Activated CD8-positive, alpha-beta memory T cell treated with anti-CD3 and anti-CD28 coated beads for 4 hours (primary cell): ENCODE measurements around the gene TASP1.
"Not testable (repeated sequence)": the region's sequence is repeated elsewhere in the genome, so short reads cannot be mapped to it uniquely, and the experiment has no call there.

Source experiments
- DNase-seq, 2 donors: peaks; one replicate each; pipeline ENCODE4 v3.0.0-alpha.2; 2020; ENCODE audit warnings: low read depth in 2 of 2

The TASP1 gene

GRCh38 chr20:13648291-13649228 is 9.8 kb upstream of the TASP1 start:
- DNase-seq, result no peak

DNA sequence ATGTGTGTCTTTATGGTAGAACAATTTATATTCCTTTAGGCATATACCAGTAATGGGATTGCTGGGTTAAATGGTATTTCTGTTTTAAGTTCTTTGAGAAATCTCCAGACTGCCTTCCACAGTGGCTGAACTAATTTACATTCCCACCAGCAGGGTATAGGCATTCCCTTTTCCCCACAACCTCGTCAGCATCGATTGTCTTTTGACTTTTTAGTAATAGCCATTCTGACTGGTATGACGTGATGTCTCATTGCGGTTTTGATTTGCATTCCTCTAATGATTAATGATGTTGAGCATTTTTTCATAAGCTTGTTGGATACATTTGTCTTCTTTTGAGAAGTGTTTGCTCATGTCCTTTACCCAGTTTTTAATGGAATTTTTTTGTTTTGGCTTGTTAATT is 5.3 kb upstream of the TASP1 start:
- DNase-seq, result no peak

DNA sequence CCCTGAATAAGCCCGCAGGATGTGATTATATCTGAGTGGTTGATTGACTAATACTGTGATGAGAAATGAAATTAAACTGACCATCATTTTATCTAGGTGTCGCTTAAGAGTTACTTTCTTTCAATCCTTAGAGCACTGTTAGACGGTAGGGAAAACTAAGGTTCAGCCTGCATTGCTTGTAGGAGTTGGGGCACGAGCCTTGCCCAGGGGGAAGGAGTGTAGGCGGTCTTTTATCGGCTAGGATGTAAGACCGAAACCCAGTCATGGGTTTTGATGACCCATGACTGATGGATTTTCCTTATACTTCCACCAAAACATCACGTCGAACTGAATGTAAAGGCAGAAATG is 392 bp upstream of the TASP1 start:
- DNase-seq, result no peak

DNA sequence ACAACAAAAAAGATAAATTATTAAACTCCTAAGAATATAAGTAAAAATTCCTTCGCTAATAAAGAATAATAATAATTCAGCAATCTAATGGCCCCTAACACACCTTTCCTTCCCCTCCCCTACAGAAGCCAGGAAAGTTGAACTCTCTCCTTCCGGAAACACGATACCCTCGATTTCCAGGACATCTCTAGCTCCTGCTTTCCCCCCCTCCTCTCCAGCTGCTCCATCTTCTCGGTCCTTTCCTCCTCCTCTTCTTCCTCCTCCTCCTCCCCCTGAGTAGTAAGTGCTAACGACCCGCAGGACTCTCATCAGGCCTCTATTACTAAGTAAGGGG is 603 bp downstream of the TASP1 start:
- DNase-seq, result no peak

DNA sequence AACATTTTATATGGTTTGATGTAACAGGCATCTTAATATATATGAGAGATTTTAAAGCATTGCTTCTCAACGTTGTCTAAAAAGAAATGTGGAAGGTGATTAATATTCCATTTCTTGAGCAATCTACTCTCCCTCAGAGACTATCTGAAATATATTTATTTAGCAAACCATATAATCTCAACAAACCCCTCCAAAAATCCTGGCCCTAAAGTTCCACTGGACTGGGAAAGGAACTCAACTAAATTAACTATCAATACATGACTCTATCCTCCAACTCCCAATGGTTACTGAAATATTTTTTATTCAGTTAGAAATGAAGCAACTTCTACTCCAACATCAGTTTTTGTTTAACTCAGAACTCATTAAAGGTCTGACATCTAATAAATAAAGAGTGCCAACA is 6.3 kb downstream of the TASP1 start:
- no peak for DNase-seq

GRCh38 chr20:13627525-13627924 is 11.2 kb downstream of the TASP1 start:
- not testable (repeated sequence) for DNase-seq

DNA sequence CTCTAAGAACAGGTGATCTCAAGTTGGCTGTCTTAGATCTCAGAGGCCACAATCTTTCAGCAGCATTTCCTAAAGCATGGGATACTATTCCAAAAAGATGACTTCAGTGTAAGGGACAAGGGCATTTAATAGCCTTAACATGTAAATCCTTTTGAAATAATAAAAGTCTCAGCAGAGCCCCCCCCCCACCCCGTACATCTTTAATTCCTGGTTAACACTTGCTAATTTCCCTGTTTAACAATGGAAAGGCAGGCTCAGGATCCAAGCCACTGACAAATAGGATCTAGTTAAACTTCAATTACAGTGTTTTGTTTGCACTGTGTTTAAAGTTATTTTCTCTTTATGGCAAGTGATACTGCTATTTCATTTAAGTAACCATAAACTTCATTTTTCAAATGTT is 12.0 kb downstream of the TASP1 start:
- no peak for DNase-seq

- DNase-seq, result no peak
These were observed 13.3 kb downstream of the TASP1 start for GRCh38 chr20:13625304-13625979.

DNA sequence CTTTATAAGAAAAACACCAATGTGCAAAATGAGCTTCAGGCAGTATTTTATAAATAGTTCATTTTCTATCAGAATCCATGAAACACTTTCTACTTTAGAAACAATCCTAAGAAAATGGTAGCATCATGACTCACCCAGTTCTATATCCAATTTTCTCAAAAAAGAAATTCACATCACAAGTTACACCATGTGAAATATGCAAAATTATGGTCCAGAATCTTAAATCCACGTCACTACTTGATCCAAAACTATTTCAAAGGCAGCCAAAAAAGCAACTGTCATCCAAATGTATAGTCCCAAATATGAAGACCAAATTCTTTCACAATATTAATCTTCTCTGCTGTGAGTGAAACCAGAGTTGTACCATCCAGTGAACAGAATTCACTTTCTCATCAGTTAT is 19.3 kb downstream of the TASP1 start:
- DNase-seq, result not testable (repeated sequence)

GRCh38 chr20:13618456-13618855 is 20.3 kb downstream of the TASP1 start:
- DNase-seq, result not testable (repeated sequence)

DNA sequence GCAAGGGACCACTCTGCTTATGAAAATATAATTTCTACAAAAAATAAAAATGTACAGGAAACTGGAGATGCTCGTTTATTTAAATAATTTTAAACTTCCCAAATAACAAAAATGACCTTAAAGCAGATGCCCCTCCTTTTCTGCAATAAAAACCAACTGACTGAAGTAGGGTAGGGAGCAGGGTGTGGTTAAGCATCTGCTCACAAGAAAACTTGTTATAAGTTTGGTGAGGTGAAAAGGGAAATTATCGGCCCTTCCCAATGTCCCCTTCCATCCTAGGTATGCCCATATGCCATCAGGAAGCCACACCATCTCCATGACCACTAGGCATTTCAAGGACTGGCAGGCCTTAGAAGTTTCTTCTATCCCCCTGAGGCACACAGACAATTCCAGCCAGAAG is 21.1 kb downstream of the TASP1 start:
- not testable (repeated sequence) for DNase-seq

DNA sequence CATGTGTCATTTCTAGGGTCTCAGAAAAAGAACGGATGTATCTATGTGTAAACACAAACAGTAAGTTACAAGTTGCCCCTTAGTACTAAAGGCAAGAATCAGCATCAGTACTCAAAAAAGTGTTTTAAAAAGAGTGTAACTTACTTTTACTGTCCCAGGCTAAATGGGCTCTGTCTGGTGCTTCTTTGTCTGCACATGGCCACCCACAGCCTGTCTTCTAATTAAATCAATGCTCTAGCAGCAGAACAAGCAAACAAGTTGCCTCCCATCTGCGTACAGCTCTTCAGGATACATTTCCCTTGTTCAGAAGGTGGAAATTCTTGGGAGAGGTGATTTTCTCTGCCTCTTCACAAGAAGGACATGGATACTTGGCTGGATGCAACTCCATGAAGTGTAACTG is 22.0 kb downstream of the TASP1 start:
- DNase-seq, result not testable (repeated sequence)

DNA sequence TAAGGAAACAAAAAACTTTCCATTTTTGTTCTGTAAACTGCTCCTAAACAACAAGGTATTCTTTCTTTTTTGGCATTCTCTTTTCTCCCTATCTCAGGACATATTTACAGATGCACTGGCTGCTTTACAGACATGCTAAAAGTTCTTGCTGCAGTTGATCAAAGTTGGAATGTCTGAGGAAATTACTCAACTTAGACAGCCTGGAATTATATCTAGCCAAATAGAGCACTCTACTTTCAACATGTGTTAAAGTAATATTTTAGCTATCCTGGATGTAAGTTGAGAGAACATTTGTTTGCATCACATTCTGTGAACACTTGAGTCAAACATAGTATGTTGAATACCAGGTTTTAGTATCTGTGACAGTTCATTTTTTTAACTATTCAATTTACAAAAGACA is 24.8 kb downstream of the TASP1 start:
- no peak for DNase-seq

DNA sequence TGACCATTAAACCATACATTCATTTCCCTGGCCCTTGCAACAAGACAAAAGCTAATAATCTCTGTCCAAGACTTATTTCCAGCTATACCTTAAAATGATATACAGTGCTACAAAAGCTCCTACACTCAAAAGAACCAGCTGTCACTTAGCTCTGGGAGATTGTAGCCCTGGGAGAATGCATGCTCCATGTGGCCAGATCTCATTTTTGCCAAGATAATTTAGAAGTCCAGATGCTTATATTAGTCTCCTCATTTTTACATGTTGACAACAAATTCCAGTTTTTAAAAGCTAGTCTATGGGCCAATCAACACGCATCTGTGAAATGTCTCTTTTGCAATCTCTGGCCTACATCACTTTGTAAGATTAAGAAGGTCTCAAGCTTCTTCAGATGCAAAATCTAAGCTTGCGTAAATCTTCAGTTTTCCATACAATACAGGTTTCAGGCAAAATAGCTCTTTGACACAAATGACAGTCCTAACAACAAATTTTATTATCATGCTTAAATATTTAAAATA is 27.1 kb downstream of the TASP1 start:
- no peak for DNase-seq

- no peak for DNase-seq
These were observed 28.5 kb downstream of the TASP1 start for GRCh38 chr20:13610184-13610583.

- no peak for DNase-seq
These were observed 30.7 kb downstream of the TASP1 start for GRCh38 chr20:13608066-13608465.

GRCh38 chr20:13593423-13593822 is 45.3 kb downstream of the TASP1 start:
- DNase-seq, result not testable (repeated sequence)

DNA sequence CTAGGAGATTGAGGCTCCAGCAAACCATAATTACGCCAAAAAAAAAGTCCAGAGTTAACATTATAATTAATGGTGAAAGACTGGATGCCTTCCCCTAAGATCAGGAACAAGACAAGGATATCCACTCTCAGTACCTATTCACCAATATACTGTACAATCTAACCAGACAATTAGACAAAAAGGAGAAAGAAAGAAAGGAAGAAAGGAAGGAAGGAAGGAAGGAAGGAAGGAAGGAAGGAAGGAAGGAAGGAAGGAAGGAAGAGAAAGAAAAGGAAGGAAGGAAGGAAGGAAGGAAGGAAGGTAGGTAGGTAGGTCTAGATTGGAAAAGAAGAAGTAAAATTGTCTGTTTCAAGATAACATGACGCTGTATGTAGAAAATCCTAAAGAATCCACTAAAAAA is 50.7 kb downstream of the TASP1 start:
- DNase-seq, result no peak

DNA sequence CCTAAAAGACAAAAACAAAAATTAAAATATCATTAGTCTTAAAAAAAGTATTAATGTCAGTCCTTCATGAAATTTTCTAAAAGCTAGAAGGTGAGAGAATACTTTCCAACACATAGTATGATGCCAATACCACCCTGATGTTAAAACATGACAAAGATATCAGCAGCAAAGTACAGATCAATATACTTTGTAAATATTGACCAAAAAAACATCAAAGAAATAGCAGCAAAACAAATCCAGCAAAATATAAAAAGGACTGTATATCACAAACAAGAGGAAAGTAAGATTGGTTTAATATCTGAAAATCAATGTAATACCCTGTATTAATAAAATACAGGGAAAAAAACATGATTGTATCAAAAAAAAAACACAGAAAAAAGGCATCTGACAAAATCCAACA is 51.4 kb downstream of the TASP1 start:
- no peak for DNase-seq

- no peak for DNase-seq
These were observed 52.6 kb downstream of the TASP1 start for GRCh38 chr20:13586133-13586532.

- no peak for DNase-seq
These were observed 57.3 kb downstream of the TASP1 start for GRCh38 chr20:13581451-13581850.

DNA sequence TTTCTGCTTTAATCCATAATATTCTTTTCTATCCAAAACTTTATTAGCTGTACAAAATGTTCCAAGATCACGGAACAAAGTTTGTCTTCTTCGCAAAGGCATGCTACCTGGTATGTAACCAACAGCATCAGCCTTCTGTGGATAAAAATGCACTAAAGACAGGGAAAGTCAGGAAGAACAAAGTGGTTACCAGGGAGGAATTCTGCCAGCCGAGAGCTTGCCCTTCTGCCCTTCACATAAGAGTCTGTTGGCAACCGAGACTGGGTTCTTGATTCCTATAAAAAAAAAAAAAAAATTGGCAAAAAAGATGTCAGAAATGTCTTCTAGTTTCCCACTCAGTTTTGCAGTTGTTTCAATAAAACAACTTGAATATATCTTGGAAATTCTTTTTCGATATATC is 58.0 kb downstream of the TASP1 start:
- DNase-seq, result no peak

DNA sequence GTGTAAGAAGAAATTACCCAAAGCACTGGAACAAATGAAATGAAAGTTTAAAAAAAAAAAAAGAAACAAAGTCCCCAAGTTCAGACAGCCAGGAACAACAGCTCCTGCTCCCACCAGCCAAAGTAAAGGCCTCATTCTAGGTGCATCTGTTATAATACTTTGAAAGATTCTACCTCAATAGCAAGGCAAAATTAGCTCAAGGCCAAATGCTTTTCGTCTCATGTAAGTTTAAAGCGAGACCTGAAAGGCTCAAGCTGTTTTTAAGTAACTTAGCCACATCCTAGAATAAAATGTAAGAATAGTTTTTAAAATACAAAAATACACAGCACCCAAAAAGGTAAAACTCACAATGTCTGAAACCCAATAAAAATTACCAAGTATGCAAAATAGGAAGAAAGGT is 64.7 kb downstream of the TASP1 start:
- no peak for DNase-seq
